Esophagus muscularis mucosa (tissue), 3 donors: ENCODE measurements around the gene ITGA7.

Experiments
- EP300 ChIP-seq: sonication (generic); formaldehyde crosslinking; IDR thresholded peaks from one replicate; pipeline ENCODE4 v1.6.1; 2017; ENCODE audit warnings: antibody characterized with exemption
- TF ChIP-seq, protein P1 (sequence below), 3 experiments: fragments of 200-600 bp in 2 of 3; fragments of 450-650 bp in 1 of 3; sonication (generic) in 2 of 3; IDR thresholded peaks; one replicate each; pipeline ENCODE4 v1.5.1; 2017 to 2019; ENCODE audit warnings: antibody characterized with exemption in 3 of 3, mild to moderate bottlenecking in 2 of 3, moderate library complexity in 1 of 3

DNA sequence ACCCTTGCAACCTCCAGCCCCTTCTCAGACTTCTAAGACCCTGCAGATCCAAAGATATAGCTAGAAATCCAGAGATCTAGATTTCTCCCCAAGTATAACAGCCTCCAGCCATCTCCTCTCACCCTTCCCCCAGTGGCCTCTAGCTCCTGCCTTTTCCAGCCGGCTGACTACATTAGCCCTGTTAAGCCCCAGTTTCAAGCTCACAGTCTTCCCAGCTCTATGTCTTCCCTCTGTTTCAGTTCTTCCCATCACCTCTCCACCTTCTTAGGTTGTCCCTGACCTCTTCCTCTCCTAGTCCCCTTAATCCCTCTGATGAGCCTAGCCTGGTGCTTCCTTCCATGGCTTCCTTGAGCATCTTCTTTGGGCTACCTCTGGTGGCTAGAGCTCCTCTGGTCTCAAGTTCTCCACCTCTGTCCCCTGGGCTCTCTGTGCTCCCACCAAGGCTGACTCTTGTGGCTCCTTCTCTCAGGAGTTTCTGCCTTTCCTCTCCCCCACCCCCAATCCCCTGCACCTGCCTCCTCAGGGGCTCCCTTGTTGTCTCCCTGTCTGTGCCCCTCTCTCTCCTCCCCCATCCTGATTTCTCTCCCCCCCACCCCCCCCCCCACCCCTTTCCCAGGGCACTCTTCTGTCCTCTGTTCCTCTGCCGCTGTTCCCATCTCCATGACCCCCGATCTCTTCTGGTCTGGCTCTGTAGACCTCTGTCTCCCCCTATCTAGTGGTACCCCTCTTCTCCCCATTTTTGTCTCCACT lies 34.4 kb upstream of the ITGA7 start:
- TF ChIP-seq, protein P1, sequence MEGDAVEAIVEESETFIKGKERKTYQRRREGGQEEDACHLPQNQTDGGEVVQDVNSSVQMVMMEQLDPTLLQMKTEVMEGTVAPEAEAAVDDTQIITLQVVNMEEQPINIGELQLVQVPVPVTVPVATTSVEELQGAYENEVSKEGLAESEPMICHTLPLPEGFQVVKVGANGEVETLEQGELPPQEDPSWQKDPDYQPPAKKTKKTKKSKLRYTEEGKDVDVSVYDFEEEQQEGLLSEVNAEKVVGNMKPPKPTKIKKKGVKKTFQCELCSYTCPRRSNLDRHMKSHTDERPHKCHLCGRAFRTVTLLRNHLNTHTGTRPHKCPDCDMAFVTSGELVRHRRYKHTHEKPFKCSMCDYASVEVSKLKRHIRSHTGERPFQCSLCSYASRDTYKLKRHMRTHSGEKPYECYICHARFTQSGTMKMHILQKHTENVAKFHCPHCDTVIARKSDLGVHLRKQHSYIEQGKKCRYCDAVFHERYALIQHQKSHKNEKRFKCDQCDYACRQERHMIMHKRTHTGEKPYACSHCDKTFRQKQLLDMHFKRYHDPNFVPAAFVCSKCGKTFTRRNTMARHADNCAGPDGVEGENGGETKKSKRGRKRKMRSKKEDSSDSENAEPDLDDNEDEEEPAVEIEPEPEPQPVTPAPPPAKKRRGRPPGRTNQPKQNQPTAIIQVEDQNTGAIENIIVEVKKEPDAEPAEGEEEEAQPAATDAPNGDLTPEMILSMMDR (IDR thresholded peaks at IDR 0.05) = no peak
- TF ChIP-seq EP300 = no peak
